Activated B cell treated with CpG ODN at 0.5 μM for 24 hours (primary cell): ENCODE measurements around the gene GPR3. TPM values are rescaled to one million over a fixed set of nuclear protein-coding genes. Genes with fewer than 3 reads are reported as not detected.
"Not testable (repeated sequence)": the region's sequence is repeated elsewhere in the genome, so short reads cannot be mapped to it uniquely, and the experiment has no call there.

ENCODE experiments used
- ATAC-seq: fragments of 200-7000 bp; cut with Tn5 transposase; one replicate; pipeline ENCODE4 v1.10.0; 2021; ENCODE audit warnings: low read depth, mild to moderate bottlenecking, moderate library complexity
- CTCF ChIA-PET: fragments of 350-600 bp; sonication (Branson Sonifier 250); formaldehyde crosslinking; loops from one replicate; lab custom pipeline; 2021; ENCODE audit warnings: antibody characterized with exemption; lab: Charles Lee
- POLR2A ChIA-PET: fragments of 350-600 bp; sonication (Branson Sonifier 250); formaldehyde crosslinking; loops from one replicate; lab custom pipeline; 2021; ENCODE audit warnings: antibody characterized with exemption; lab: Charles Lee
- DNase-seq: peaks from one replicate; pipeline ENCODE4 v3.0.0; 2022
- H3K27ac Mint-ChIP-seq: one replicate; pipeline ENCODE4 v1.8.0; 2020; ENCODE audit warnings: mixed read lengths
- H3K27me3 Mint-ChIP-seq: one replicate; pipeline ENCODE4 v1.8.0; 2021; ENCODE audit warnings: mixed read lengths
- H3K36me3 Mint-ChIP-seq: one replicate; pipeline ENCODE4 v1.8.0; 2021; ENCODE audit warnings: low read depth, mixed read lengths
- H3K4me1 Mint-ChIP-seq: one replicate; pipeline ENCODE4 v1.8.0; 2021; ENCODE audit warnings: mixed read lengths
- H3K4me3 Mint-ChIP-seq: one replicate; pipeline ENCODE4 v1.8.0; 2020; ENCODE audit warnings: mild to moderate bottlenecking, mixed read lengths
- H3K9me3 Mint-ChIP-seq: one replicate; pipeline ENCODE4 v1.8.0; 2020; ENCODE audit warnings: mixed read lengths
- CTCF ChIP-seq: fragments of 200-600 bp; IDR thresholded peaks from one replicate; pipeline ENCODE4 v1.8.0; 2022; ENCODE audit warnings: antibody characterized with exemption, mild to moderate bottlenecking
- intact Hi-C: fragments of 100-400 bp; cut with micrococcal nuclease; formaldehyde crosslinking; loops from one replicate; pipeline ENCODE4 v1.15.1; 2024
- total RNA-seq: library from RNA; stranded (reverse); gene quantifications from 2 replicates; pipeline ENCODE4 v1.2.3, GENCODE V29; 2022

The GPR3 gene
- total RNA-seq, 1 donor from 2014 or later: 0.11 TPM

- Mint-ChIP-seq H3K36me3 (no peaks in the 10 kb centered on the region), H3K4me3 (no peak overlapping the region), H3K27ac (no peak overlapping the region), H3K9me3 (no peaks in the 10 kb centered on the region), H3K27me3 (peaks cover 2% of the 10 kb centered on the region), H3K4me1 (peaks cover 6% of the 10 kb centered on the region)
- POLR2A ChIA-PET: interaction anchor here (0.5 to 1.3 kb wide), 6 partner anchors 12 to 89 kb away, joined by 3 to 6 read pairs (median 4); no protein-coding TSS in a partner anchor
- ATAC-seq (peak; percentile 66), DNase-seq (no peak)
- CTCF ChIA-PET: interaction anchor here (0.7 to 11.1 kb wide), 4 partner anchors 13 to 82 kb away, joined by 4 to 171 read pairs (median 11); no protein-coding TSS in a partner anchor
- no peak for TF ChIP-seq CTCF
- intact Hi-C loops: no loop called here
These were observed 10.3 kb upstream of the GPR3 start for GRCh38 chr1:27381969-27382762.

- CTCF ChIA-PET: interaction anchor here (0.7 to 11.1 kb wide), 4 partner anchors 12 to 83 kb away, joined by 4 to 171 read pairs (median 11); no protein-coding TSS in a partner anchor
- H3K4me1 Mint-ChIP-seq: peaks cover 6% of the 10 kb centered on the region
- no peak for TF ChIP-seq CTCF
- POLR2A ChIA-PET: interaction anchor here (0.9 to 1.3 kb wide), 2 partner anchors 13 to 18 kb away, joined by 3 to 5 read pairs; no protein-coding TSS in a partner anchor
- peak; percentile 60 for ATAC-seq
- no peak for DNase-seq
- peaks cover 2% of the 10 kb centered on the region for H3K27me3 Mint-ChIP-seq
- intact Hi-C loops: no loop called here
- H3K9me3 Mint-ChIP-seq: no peaks in the 10 kb centered on the region
- H3K27ac Mint-ChIP-seq: no peak within 1 kb of the TSS
- no peaks in the 10 kb centered on the region for H3K36me3 Mint-ChIP-seq
- no peak within 1 kb of the TSS for H3K4me3 Mint-ChIP-seq
These were observed 9.3 kb upstream of the GPR3 start, which contains the start of gene CD164L2 for GRCh38 chr1:27383039-27383605. Gene CD164L2 (minus strand): TSS chr1:27383333. CDS start chr1:27383239, 94 bp downstream.

GRCh38 chr1:27383661-27384060 is 8.8 kb upstream of the GPR3 start:
- Mint-ChIP-seq H3K36me3 (no peaks in the 10 kb centered on the region), H3K27me3 (peaks cover 2% of the 10 kb centered on the region), H3K27ac (no peak overlapping the region), H3K9me3 (no peaks in the 10 kb centered on the region), H3K4me1 (peaks cover 8% of the 10 kb centered on the region), H3K4me3 (no peak overlapping the region)
- no peak for DNase-seq
- POLR2A ChIA-PET: interaction anchor here (0.9 to 1.3 kb wide), 2 partner anchors 13 to 18 kb away, joined by 3 to 5 read pairs; no protein-coding TSS in a partner anchor
- ATAC-seq: no peak
- CTCF ChIA-PET: interaction anchor here (0.6 to 11.1 kb wide), 3 partner anchors 27 to 200 kb away, joined by 4 to 171 read pairs (median 18); no protein-coding TSS in a partner anchor
- no peak for TF ChIP-seq CTCF
- intact Hi-C loops: no loop called here

GRCh38 chr1:27384797-27385196 is 7.6 kb upstream of the GPR3 start:
- H3K4me1 Mint-ChIP-seq, intact Hi-C loops, H3K4me3 Mint-ChIP-seq, H3K9me3 Mint-ChIP-seq, ATAC-seq, H3K36me3 Mint-ChIP-seq, DNase-seq, H3K27ac Mint-ChIP-seq, H3K27me3 Mint-ChIP-seq: not testable (repeated sequence)
- ChIA-PET POLR2A (interaction anchor here (0.6 to 1.0 kb wide), 2 partner anchors 20 to 828 kb away, joined by 3 read pairs; no protein-coding TSS in a partner anchor), CTCF (interaction anchor here (4.1 to 11.1 kb wide), 3 partner anchors 27 to 85 kb away, joined by 18 to 171 read pairs (median 43); no protein-coding TSS in a partner anchor)

- Mint-ChIP-seq H3K27ac (peak overlapping the region; percentile 56), H3K9me3 (no peaks in the 10 kb centered on the region), H3K27me3 (no peaks in the 10 kb centered on the region), H3K4me3 (peak overlapping the region; percentile 8), H3K4me1 (peaks cover 16% of the 10 kb centered on the region), H3K36me3 (no peaks in the 10 kb centered on the region)
- ChIA-PET CTCF (interaction anchor here (0.7 to 11.1 kb wide), 13 partner anchors 23 to 289 kb away, joined by 3 to 171 read pairs (median 5); partner anchors contain the start of gene MAP3K6), POLR2A (interaction anchor here (0.7 to 1.0 kb wide), 2 partner anchors 45 to 88 kb away, joined by 3 read pairs; no protein-coding TSS in a partner anchor)
- intact Hi-C loops: loop anchor here (1.0 kb wide), 5 partner anchors 23 to 286 kb away; no protein-coding TSS in a partner anchor
- peak; percentile 60 for DNase-seq
- peak; percentile 26 for ATAC-seq
- peak; percentile 30 for TF ChIP-seq CTCF
These were observed 4.0 kb upstream of the GPR3 start for GRCh38 chr1:27388337-27389005.
